Measurements from ENCODE around the gene SPECC1L. TPM values are rescaled to one million over a fixed set of nuclear protein-coding genes. Genes with fewer than 3 reads are reported as not detected.
A peak's percentile ranks its signal among the peaks of the same experiment; 100 is the strongest.

SPECC1L gene
- polyA plus RNA-seq, 4 donors = 6.0 to 29.9 (median 9.9) TPM

GRCh38 chr22:24451162-24451561 is 180.5 kb downstream of the SPECC1L start:
- Histone ChIP-seq H3K4me3 (ENCODE audit: low read depth in 1 of 3, low read length in 3 of 3) (no peak overlapping the region), H3K9me3 (ENCODE audit: control insufficient read depth in 2 of 2, insufficient read depth in 1 of 2, low read depth in 1 of 2, low read length in 1 of 2) (peaks cover 0 to 4% of the 10 kb centered on the region in 2 donors), H3K27ac (ENCODE audit: low read depth in 1 of 3, low read length in 2 of 3) (no peak overlapping the region), H3K36me3 (ENCODE audit: control insufficient read depth in 3 of 3, insufficient read depth in 2 of 3, low read depth in 1 of 3, low read length in 3 of 3) (peaks cover 0 to 8% (median 0%) of the 10 kb centered on the region in 3 donors), H3K4me1 (ENCODE audit: control insufficient read depth in 3 of 3, insufficient read depth in 2 of 3, low read depth in 1 of 3, low read length in 2 of 3) (no peaks in the 10 kb centered on the region), H3K27me3 (ENCODE audit: control insufficient read depth in 3 of 3, insufficient read depth in 3 of 3, low read length in 3 of 3) (no peaks in the 10 kb centered on the region)
- DNase-seq (no peak), FAIRE-seq (no peak)

- FAIRE-seq (no peak), DNase-seq (no peak)
- Histone ChIP-seq H3K4me1 (ENCODE audit: control insufficient read depth in 3 of 3, insufficient read depth in 2 of 3, low read depth in 1 of 3, low read length in 2 of 3) (no peaks in the 10 kb centered on the region), H3K9me3 (ENCODE audit: control insufficient read depth in 2 of 2, insufficient read depth in 1 of 2, low read depth in 1 of 2, low read length in 1 of 2) (peaks cover 0 to 4% of the 10 kb centered on the region in 2 donors), H3K36me3 (ENCODE audit: control insufficient read depth in 3 of 3, insufficient read depth in 2 of 3, low read depth in 1 of 3, low read length in 3 of 3) (peaks cover 0 to 9% (median 0%) of the 10 kb centered on the region in 3 donors), H3K27me3 (ENCODE audit: control insufficient read depth in 3 of 3, insufficient read depth in 3 of 3, low read length in 3 of 3) (no peaks in the 10 kb centered on the region), H3K4me3 (ENCODE audit: low read depth in 1 of 3, low read length in 3 of 3) (no peak overlapping the region), H3K27ac (ENCODE audit: low read depth in 1 of 3, low read length in 2 of 3) (no peak overlapping the region)
- 76 to 85% (median 83%) methylated on average over 1 of the region's 1 CpG for WGBS, 3 donors
Measured at GRCh38 chr22:24453853-24454252, 183.2 kb downstream of the SPECC1L start.

GRCh38 chr22:24455039-24455438 is 184.4 kb downstream of the SPECC1L start:
- Histone ChIP-seq H3K27me3 (ENCODE audit: control insufficient read depth in 3 of 3, insufficient read depth in 3 of 3, low read length in 3 of 3) (no peaks in the 10 kb centered on the region), H3K36me3 (ENCODE audit: control insufficient read depth in 3 of 3, insufficient read depth in 2 of 3, low read depth in 1 of 3, low read length in 3 of 3) (peaks cover 0 to 8% (median 0%) of the 10 kb centered on the region in 3 donors), H3K4me1 (ENCODE audit: control insufficient read depth in 3 of 3, insufficient read depth in 2 of 3, low read depth in 1 of 3, low read length in 2 of 3) (peaks cover 0 to 2% (median 0%) of the 10 kb centered on the region in 3 donors), H3K4me3 (ENCODE audit: low read depth in 1 of 3, low read length in 3 of 3) (no peak overlapping the region), H3K27ac (ENCODE audit: low read depth in 1 of 3, low read length in 2 of 3) (no peak overlapping the region), H3K9me3 (ENCODE audit: control insufficient read depth in 2 of 2, insufficient read depth in 1 of 2, low read depth in 1 of 2, low read length in 1 of 2) (peaks cover 0 to 4% of the 10 kb centered on the region in 2 donors)
- FAIRE-seq = no peak
- WGBS, 3 donors = 74 to 87% (median 86%) methylated on average over 4 of the region's 4 CpGs
- no peak for DNase-seq

GRCh38 chr22:24455751-24456426 is 185.3 kb downstream of the SPECC1L start:
- FAIRE-seq (no peak), DNase-seq (no peak)
- H3K9me3 ChIP-seq (ENCODE audit: control insufficient read depth in 2 of 2, insufficient read depth in 1 of 2, low read depth in 1 of 2, low read length in 1 of 2) = peaks cover 0 to 4% of the 10 kb centered on the region in 2 donors
- peaks cover 0 to 8% (median 0%) of the 10 kb centered on the region in 3 donors for H3K36me3 ChIP-seq (ENCODE audit: control insufficient read depth in 3 of 3, insufficient read depth in 2 of 3, low read depth in 1 of 3, low read length in 3 of 3)
- WGBS, 3 donors = 55 to 70% (median 63%) methylated on average over 9 of the region's 9 CpGs
- H3K4me3 ChIP-seq (ENCODE audit: low read depth in 1 of 3, low read length in 3 of 3) = no peak overlapping the region
- no peak overlapping the region for H3K27ac ChIP-seq (ENCODE audit: low read depth in 1 of 3, low read length in 2 of 3)
- no peaks in the 10 kb centered on the region for H3K27me3 ChIP-seq (ENCODE audit: control insufficient read depth in 3 of 3, insufficient read depth in 3 of 3, low read length in 3 of 3)
- H3K4me1 ChIP-seq (ENCODE audit: control insufficient read depth in 3 of 3, insufficient read depth in 2 of 3, low read depth in 1 of 3, low read length in 2 of 3) = peaks cover 0 to 8% (median 0%) of the 10 kb centered on the region in 3 donors

- Histone ChIP-seq H3K4me1 (ENCODE audit: control insufficient read depth in 3 of 3, insufficient read depth in 2 of 3, low read depth in 1 of 3, low read length in 2 of 3) (peaks cover 0 to 15% (median 0%) of the 10 kb centered on the region in 3 donors), H3K27ac (ENCODE audit: low read depth in 1 of 3, low read length in 2 of 3) (no peak overlapping the region), H3K36me3 (ENCODE audit: control insufficient read depth in 3 of 3, insufficient read depth in 2 of 3, low read depth in 1 of 3, low read length in 3 of 3) (peaks cover 0 to 5% (median 0%) of the 10 kb centered on the region in 3 donors), H3K9me3 (ENCODE audit: control insufficient read depth in 2 of 2, insufficient read depth in 1 of 2, low read depth in 1 of 2, low read length in 1 of 2) (no peaks in the 10 kb centered on the region), H3K4me3 (ENCODE audit: low read depth in 1 of 3, low read length in 3 of 3) (no peak overlapping the region), H3K27me3 (ENCODE audit: control insufficient read depth in 3 of 3, insufficient read depth in 3 of 3, low read length in 3 of 3) (no peaks in the 10 kb centered on the region)
- FAIRE-seq = no peak
- DNase-seq = no peak
- WGBS, 3 donors = 92 to 98% (median 96%) methylated on average over 3 of the region's 3 CpGs
Measured at GRCh38 chr22:24457894-24458420, 187.3 kb downstream of the SPECC1L start.

GRCh38 chr22:24459911-24460310 is 189.3 kb downstream of the SPECC1L start:
- FAIRE-seq (no peak), DNase-seq (no peak)
- H3K36me3 ChIP-seq (ENCODE audit: control insufficient read depth in 3 of 3, insufficient read depth in 2 of 3, low read depth in 1 of 3, low read length in 3 of 3) = peaks cover 0 to 5% (median 0%) of the 10 kb centered on the region in 3 donors
- WGBS, 3 donors = 70 to 85% (median 76%) methylated on average over 1 of the region's 1 CpG
- peak overlapping the region in 1 of 3 donors; percentile 85 for H3K27ac ChIP-seq (ENCODE audit: low read depth in 1 of 3, low read length in 2 of 3)
- no peaks in the 10 kb centered on the region for H3K27me3 ChIP-seq (ENCODE audit: control insufficient read depth in 3 of 3, insufficient read depth in 3 of 3, low read length in 3 of 3)
- no peaks in the 10 kb centered on the region for H3K9me3 ChIP-seq (ENCODE audit: control insufficient read depth in 2 of 2, insufficient read depth in 1 of 2, low read depth in 1 of 2, low read length in 1 of 2)
- no peak overlapping the region for H3K4me3 ChIP-seq (ENCODE audit: low read depth in 1 of 3, low read length in 3 of 3)
- peaks cover 0 to 20% (median 0%) of the 10 kb centered on the region in 3 donors for H3K4me1 ChIP-seq (ENCODE audit: control insufficient read depth in 3 of 3, insufficient read depth in 2 of 3, low read depth in 1 of 3, low read length in 2 of 3)

- Histone ChIP-seq H3K4me1 (ENCODE audit: control insufficient read depth in 3 of 3, insufficient read depth in 2 of 3, low read depth in 1 of 3, low read length in 2 of 3) (peaks cover 0 to 23% (median 0%) of the 10 kb centered on the region in 3 donors), H3K27ac (ENCODE audit: low read depth in 1 of 3, low read length in 2 of 3) (peak overlapping the region in 2 of 3 donors; percentile 4 to 85), H3K4me3 (ENCODE audit: low read depth in 1 of 3, low read length in 3 of 3) (no peak overlapping the region), H3K27me3 (ENCODE audit: control insufficient read depth in 3 of 3, insufficient read depth in 3 of 3, low read length in 3 of 3) (no peaks in the 10 kb centered on the region), H3K36me3 (ENCODE audit: control insufficient read depth in 3 of 3, insufficient read depth in 2 of 3, low read depth in 1 of 3, low read length in 3 of 3) (peaks cover 0 to 2% (median 0%) of the 10 kb centered on the region in 3 donors), H3K9me3 (ENCODE audit: control insufficient read depth in 2 of 2, insufficient read depth in 1 of 2, low read depth in 1 of 2, low read length in 1 of 2) (no peaks in the 10 kb centered on the region)
- FAIRE-seq (no peak), DNase-seq (peak; percentile 26 to 72)
- WGBS, 3 donors = 40 to 56% (median 44%) methylated on average over 10 of the region's 10 CpGs
Measured at GRCh38 chr22:24460418-24461089, 189.9 kb downstream of the SPECC1L start.

GRCh38 chr22:24463071-24463760 is 192.6 kb downstream of the SPECC1L start:
- 78 to 79% (median 78%) methylated on average over 6 of the region's 6 CpGs for WGBS, 3 donors
- H3K27me3 ChIP-seq (ENCODE audit: control insufficient read depth in 3 of 3, insufficient read depth in 3 of 3, low read length in 3 of 3) = no peaks in the 10 kb centered on the region
- peak overlapping the region in 1 of 3 donors; percentile 52 for H3K27ac ChIP-seq (ENCODE audit: low read depth in 1 of 3, low read length in 2 of 3)
- FAIRE-seq = no peak
- peak; percentile 50 to 62 for DNase-seq
- H3K4me1 ChIP-seq (ENCODE audit: control insufficient read depth in 3 of 3, insufficient read depth in 2 of 3, low read depth in 1 of 3, low read length in 2 of 3) = peaks cover 0 to 27% (median 5%) of the 10 kb centered on the region in 3 donors
- no peaks in the 10 kb centered on the region for H3K9me3 ChIP-seq (ENCODE audit: control insufficient read depth in 2 of 2, insufficient read depth in 1 of 2, low read depth in 1 of 2, low read length in 1 of 2)
- peaks cover 0 to 9% (median 0%) of the 10 kb centered on the region in 3 donors for H3K36me3 ChIP-seq (ENCODE audit: control insufficient read depth in 3 of 3, insufficient read depth in 2 of 3, low read depth in 1 of 3, low read length in 3 of 3)
- H3K4me3 ChIP-seq (ENCODE audit: low read depth in 1 of 3, low read length in 3 of 3) = no peak overlapping the region

All from small intestine (tissue), 7 donors.